Femur (tissue), 1 donor: ENCODE data around the gene CBFB.
"Not testable (repeated sequence)": the region's sequence is repeated elsewhere in the genome, so short reads cannot be mapped to it uniquely, and the experiment has no call there.

ENCODE experiments used
- DNase-seq: peaks from one replicate; pipeline ENCODE4 v3.0.0-alpha.2; 2017

The CBFB gene

GRCh38 chr16:67028696-67029253, at the start of gene CBFB:
Gene CBFB (plus strand): TSS chr16:67029149. CDS start chr16:67029408, 259 bp downstream.
- peak; percentile 95 for DNase-seq

DNA sequence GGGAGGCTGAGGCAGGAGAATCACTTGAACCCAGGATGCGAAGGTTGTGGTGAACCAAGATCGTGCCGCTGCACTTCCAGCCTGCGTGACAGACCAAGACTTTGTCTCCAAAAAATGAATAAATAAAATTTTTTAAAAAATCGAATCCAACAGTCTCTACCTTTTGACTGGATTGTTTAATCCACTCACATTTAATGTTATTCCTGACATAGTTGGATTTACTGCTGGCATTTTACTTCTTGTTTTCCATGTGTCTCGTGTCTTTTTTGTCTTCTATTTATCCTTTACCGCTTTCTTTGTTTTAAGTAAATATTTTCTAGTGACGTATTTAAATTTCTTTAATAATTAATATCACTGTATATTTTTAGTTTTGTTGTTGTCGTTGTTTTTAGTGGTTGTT, 45.9 kb upstream of the CBFB start:
- no peak for DNase-seq

GRCh38 chr16:66984892-66985311, 44.0 kb upstream of the CBFB start:
- DNase-seq, result no peak

GRCh38 chr16:66986559-66986958, 42.4 kb upstream of the CBFB start:
- no peak for DNase-seq

DNA sequence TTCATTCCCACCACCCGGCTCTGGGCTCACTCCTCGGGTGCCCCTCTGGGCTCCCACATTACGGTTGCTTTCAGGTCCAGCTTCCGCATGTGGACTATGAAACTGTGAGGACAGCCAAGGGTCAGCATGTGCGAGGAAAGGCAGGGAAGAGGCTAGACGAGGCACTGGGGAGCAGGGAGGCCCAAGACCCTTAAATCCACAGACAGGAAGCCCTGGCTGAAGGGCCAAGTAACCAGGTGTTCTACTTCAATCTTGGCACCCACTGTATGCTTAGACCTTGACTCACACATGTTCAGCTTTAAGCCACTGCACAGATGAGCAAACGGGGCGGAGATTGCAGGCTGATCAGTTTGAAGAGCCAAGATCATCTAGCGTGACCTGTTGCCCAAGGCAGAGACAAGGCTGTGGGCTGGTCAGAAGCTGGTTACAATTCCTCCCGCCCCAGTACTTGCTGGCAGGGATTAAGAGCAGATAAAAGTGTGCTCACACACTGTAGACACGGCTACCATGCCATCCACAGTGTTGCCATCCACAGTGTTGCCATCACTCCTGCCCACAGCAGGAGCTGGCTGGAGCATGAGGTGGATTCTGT, 40.7 kb upstream of the CBFB start, which contains the start of gene CES4A:
Gene CES4A (plus strand): TSS at position 393 of the 592 bp plus-strand sequence. CDS start 184 bp downstream, at position 577.
- peak; percentile 53 for DNase-seq

GRCh38 chr16:66991545-66992077, 37.3 kb upstream of the CBFB start:
- DNase-seq, result no peak

GRCh38 chr16:66993558-66993957, 35.4 kb upstream of the CBFB start:
- DNase-seq, result not testable (repeated sequence)

- DNase-seq, result no peak
Measured at GRCh38 chr16:66996324-66996982, 32.5 kb upstream of the CBFB start.

DNA sequence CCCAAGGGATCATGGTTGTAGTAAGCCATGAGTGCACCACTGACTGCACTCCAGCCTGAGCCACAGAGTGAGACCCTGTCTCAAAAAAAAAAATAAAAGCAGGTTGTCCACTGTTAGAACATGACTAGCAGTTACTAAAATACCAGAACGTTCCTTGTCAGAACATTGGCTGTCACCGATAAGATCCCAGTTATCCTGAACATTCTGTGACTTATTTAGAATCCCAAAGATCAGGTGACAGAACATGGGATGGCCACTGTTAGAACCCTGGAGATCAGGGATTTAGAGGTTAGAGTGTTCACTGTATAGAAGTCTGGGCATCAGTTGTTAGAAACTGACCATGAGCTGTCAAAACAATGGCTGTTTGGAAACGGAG, 32.0 kb upstream of the CBFB start:
- DNase-seq, result no peak

- DNase-seq, result peak; percentile 73
Measured at GRCh38 chr16:67000384-67001351, 28.3 kb upstream of the CBFB start.

DNA sequence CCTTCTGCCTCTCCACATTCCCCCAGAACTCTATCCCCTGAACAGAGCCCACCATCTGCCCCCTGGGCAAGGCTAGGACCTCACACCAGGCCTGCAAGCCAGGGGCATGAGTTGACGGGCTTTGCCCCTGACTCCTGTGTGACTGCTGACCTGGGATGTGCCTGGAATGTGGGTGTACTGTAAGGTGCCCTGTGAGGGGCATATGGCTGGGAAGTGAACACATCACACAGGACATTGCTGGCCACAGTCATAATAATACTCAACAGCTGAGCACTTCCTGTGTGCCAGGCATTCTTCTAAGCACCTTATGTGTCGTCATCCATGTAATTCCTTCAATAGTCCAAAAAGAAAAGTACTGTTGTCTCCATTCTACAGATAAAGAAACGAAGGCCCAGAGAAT, 27.2 kb upstream of the CBFB start:
- DNase-seq, result no peak

GRCh38 chr16:67006930-67007658, 21.9 kb upstream of the CBFB start:
- DNase-seq, result no peak

- DNase-seq, result no peak
Measured at GRCh38 chr16:67009158-67009557, 19.8 kb upstream of the CBFB start.

GRCh38 chr16:67011274-67011673, 17.7 kb upstream of the CBFB start:
- DNase-seq, result no peak

DNA sequence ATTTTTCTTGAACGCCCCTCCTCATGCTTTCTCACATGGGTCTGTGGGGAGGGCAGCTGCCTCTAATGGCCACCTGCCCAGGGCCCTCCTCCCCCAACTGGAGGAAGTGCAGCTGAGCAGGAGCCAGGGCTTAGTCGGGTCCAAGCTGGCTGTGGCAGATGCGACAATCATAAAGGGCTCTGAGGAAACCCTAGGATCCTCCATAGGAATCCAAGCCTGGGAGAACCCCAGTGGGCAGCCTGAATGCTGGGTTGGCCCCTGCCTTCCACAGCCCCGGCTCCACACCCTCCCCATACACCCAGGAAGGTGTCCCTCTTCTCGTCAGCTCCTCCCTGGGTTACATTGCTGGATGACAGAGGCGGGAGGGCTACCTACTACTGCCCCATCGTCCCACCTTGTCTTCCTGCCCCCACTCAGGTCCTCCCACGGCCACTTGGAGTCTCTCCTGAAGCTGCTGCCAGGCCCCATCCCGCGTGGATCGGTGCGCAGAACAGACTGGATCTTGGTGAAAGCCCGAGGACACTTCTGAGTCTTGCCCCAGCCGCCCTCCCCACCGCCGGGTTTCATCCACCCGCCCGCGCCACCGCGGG, 15.6 kb upstream of the CBFB start:
- DNase-seq, result peak; percentile 73

- peak; percentile 90 for DNase-seq
Measured at GRCh38 chr16:67013823-67014633, 14.9 kb upstream of the CBFB start.

DNA sequence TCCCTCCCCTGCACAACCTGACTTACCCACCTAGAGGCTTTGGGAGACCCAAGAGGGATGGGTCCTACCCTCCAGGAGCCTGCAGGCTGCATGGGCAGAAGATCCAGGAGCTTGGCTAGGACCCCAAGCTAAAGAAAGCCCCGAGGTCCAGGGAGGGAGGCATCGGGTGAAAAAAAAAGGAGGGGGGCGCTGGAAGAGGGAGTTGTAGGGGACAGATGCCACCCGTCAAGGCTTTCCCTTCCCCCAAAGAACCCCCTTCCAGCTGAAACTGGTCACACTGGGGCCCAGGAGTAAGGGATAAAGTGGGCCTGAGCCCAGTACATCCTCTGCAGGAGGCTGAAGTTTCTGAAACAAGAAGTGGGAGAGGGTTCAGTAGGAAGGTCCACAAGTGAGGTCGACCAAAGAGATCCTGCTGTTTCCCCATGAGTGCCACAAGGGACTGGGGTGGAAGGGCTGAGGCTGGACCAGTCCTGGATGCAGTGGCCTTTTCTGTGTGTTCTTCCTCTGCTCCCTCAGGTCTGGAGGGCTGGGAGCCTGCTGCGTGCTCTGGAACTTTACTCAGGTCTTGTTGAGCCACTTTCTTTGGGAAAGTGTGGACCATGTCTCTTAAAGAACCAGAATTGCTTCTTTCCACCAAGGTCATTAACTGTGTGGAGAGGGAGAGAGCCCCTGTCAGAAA, 14.2 kb upstream of the CBFB start:
- no peak for DNase-seq

DNA sequence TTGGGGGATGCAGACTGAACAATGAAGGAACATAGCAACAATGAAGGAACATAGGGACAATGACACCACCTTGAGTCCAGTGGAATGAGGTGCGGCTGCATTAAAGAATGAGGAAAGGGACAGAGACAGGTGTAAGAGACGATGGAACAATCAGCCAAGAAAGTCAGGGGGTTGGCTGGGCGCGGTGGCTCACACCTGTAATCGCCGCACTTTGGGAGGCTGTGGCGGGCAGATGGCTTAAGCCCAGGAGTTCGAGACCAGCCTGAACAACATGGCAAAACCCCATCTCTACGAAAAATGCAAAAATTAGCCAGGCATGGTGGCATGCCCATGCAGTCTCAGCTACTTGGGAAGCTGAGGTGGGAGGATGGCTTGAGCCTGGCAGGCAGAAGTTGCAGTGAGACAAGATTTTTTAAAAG, 13.6 kb upstream of the CBFB start:
- DNase-seq, result no peak

- no peak for DNase-seq
Measured at GRCh38 chr16:67016143-67016542, 12.8 kb upstream of the CBFB start.
